Measurements from ENCODE around the gene MYO1D.

Gene MYO1D

DNA sequence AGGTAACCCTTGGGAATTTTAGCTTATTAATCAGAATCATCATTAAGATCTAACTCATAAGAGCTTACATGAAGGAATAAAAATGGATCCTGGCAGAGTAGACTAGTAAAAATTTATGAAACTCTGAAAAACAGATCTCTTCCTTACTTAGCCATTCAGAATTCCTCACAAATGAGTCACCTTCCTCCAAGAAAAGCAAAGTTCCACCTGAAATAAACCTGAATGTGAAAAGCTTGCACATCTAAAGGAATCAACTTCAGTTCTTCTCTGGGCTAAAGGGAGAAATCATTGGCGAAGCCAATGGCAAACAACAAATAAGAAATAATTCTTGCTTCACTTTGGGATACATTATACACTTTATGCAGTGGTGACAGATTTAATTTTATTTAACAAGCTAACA lies 22.7 kb downstream of the MYO1D start:
- no peak for DNase-seq

DNA sequence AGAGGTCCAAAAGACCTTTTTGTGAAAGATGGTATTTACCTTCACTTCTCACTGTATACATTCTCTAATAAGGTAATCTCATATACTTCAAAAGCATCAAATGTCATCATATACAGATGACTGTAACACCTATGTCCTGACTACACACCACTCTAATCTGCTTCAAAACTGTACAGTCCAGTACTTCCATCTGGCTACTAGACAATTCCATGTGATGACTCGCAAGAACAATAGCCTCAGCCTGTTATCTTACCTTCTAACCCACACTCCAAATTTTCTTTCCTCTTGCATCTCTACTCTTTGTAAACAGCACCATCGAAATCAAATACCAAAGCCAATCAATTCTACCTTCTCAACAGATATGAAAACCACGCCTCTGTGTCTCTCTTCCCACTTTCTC lies 24.1 kb downstream of the MYO1D start:
- no peak for DNase-seq

DNA sequence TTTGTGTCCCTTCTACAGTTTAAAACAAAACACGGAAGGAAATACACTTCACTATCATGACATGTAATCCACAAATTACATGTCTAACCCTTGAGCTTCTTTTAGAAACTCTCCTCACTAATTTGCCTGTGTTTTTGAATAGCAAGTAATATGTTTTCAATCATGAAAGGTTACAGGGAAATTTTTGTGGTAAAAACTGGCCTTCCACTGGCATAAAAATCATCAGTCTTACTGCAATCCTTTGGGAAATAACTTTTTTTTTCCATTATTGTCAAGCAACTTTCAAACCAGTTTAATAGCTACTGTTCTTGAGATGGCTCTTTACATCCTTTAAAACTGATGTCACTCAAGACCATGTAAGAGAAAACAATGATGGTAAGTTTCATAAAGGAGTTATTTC lies 27.0 kb downstream of the MYO1D start:
- DNase-seq: no peak

DNA sequence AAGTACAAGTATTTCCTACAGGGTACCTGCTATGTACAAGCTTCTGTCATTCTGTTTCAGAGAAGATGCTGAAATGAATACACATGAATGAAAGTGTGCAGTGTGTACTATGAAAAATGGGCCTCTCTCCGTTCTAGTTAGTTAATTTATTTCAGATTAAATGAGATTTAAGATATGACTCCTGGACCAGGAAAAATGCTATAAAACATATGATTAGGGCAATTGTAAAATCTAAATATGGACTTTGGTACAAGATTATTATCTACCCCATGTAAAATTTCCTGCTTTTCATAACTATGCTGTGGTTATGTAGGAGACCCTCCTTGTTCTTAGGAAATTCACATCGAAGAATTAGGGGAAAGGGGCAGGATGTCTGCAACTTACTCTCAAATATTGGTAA lies 28.9 kb downstream of the MYO1D start:
- DNase-seq: no peak

DNA sequence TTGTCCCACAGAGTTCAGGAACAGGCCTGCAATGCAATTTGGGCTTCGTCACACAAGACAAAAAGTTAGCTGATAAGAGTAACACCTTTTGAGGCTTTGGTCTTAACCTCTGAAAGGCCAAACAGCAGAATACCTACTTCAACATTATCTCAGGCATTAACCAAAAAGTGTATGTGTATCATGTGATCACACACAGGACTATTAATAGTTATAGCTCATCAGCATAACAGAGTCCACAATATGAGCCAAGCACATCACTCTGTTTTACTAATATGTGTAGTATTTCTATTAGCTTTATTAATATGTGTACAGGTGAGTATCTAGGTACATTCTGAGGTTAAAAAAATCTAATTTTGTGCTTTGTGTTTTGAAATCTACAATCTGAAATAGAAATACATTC lies 30.8 kb downstream of the MYO1D start:
- DNase-seq: no peak

DNA sequence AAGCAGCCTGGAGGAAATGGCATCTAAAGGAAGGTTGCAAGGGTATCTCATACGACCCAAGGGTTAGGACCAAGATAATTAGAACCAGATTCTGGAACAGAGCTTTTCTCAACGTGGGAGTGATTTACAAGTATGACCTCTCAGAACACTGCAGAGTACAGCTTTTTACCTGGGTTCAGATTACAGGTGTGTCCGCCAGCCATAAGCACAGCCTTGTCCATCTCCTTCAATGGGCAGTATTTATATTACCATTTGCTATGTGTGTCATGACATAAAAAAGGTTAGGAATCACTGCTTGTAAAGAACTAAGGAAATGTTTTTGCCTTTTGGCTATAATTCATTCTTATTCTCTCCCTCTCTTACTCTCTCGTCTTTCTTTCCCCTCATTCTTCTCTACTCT lies 36.7 kb downstream of the MYO1D start:
- no peak for DNase-seq

DNA sequence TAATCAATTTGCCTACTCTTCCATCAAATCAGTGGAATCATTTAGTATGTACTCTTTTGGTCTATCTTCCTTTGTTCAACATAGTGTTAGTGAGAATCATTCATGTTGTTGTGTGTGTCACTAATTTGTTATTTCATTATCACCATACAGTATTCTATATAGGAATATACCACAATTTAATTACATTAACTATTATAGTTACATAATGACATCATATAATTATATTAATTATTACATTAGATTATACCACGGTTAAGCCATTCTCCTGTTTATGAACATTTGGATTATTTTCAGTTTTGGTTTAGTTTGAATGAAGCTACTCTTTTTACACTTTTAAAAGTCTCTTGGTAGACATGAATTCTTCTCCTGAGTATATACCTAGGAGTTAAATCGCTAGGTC lies 40.4 kb downstream of the MYO1D start:
- no peak for DNase-seq

DNA sequence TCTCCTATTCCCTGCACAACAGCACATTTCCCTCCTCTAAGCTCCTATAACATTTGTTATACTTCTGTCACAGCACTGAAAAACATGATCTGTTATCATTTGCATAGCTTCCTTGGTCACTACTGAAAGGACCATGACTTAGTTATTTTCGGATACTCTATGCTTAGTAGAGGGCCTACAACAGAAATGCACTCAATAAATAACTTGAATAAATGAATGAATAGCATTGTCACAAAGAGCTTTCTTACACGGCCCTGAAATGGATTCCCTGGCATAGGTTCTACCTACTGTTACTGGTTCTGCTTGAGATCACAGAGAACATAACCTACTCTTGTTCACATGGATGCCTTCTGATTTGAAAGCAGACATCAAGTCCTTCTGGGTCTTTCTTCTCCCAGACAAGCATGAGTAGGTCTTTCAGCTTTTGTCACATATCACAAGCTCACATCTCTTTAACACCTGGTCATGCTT lies 41.6 kb downstream of the MYO1D start:
- no peak for DNase-seq

DNA sequence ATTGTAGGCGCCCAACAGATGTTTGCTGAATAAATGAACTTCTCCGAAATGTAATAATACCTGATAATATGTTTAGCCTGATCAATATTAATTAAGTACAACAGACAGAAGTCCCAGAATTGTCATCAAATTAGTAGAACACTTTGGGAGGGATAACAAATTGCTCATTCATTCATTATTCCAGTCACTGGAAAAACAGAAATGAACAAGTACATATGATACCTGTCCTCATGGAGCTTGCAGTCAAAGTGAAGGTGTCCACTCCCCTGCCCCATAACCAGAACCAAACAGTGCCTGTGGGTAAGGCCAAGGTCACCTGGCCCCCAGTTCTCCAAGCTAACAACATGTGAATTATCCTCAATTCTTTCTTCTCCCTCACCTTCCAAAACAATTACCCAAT lies 42.8 kb downstream of the MYO1D start:
- DNase-seq: no peak

DNA sequence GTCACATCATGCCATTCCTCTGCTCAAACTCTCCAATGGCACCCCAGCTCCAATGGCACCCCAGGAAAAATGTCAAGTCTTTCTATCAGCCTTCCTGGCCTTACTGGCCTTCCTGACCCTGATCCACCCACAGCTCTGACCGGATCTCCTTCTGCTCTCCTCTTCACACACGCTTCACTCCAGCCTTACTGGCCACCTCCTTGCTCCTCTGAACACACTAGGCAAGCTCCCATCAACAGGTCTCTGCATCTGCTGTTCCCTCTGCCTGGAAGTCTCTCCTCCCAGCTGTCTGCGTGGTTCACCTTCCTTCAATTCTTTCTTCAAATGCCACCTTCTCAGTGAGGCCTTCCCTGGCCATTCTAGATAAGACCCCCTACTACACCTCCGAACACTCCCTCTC lies 43.4 kb downstream of the MYO1D start:
- DNase-seq: no peak

DNA sequence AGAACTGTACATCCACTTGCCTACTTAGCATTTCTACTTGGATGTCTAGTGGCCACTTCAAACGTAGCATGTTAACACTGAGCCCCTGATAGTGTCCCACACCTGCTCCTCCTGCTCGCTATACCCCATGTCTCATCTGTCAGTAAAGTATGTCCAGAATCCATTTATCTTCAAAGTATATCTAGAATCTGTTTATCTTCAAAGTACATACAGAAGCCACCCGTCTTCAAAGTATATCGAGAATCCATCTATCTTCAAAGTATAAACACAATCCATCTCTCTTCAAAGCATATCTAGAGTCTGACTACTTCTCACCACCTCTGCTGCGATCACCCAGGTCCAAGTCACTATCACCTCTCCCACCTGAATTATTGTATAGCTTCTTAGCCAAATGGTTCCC lies 43.8 kb downstream of the MYO1D start:
- no peak for DNase-seq

DNA sequence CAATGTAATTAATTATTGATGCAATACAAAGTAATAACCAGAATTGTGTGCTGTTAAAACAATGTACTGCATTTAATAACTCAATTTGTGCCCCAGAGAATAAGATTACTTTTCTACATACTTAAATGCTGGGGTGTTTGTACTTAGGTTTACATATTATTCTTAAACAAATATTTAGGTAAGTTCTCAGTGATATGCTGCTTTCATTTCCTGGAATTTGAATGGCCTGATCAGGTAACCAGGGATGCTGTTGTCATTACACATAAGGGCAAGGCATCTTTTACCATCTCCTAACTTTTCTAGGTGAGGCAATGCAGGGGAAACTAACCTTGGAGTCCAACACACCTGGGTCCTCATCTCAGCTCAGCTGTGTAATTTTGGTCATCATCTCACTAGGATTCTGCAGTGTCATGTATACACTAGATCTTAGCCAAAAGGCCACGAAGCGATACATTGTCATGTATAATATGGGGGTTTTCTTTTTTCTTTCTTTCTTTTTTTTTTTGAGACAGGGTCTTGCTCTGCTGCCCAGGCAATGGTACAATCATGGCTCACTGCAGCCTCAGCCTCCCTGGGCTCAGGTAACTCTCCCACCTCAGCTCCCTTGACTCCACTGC lies 45.2 kb downstream of the MYO1D start:
- no peak for DNase-seq

DNA sequence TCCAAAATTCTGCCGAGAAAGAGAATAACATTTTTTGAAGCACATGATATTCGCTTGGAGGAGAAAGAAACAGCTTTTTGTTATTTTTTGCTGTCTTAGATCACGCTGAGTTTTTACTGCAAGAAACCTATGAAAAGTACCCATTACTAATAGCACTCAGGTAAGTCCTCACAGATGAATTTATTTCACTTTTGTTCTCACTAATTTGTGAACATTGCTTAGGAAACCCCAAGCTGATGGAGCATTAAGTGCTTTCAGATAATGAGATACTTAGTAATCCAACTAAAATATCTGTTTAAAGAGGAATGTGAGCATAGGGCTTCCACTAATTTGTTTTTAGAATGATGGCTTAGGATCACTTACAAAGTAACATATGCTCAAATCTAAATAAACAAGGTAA lies 45.7 kb downstream of the MYO1D start:
- DNase-seq: no peak

DNA sequence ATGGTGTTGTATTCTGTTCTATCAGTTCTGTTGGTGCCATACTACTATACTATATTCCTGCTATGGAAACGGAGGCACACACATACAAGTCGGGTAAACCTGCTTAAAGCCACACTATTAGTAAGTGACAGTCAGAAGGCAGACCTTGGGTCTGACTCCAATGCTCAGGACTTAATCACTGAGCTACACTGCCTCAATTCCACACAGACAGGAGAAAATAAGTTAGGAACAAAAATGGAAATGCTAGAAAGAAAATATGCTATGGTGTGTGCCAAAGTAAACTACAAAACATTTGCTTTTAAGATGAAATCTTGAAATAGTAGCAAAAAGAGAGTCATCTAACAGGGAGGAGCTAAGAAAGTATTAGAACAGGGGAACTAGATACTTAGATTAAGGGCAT lies 48.1 kb downstream of the MYO1D start:
- DNase-seq: no peak

DNA sequence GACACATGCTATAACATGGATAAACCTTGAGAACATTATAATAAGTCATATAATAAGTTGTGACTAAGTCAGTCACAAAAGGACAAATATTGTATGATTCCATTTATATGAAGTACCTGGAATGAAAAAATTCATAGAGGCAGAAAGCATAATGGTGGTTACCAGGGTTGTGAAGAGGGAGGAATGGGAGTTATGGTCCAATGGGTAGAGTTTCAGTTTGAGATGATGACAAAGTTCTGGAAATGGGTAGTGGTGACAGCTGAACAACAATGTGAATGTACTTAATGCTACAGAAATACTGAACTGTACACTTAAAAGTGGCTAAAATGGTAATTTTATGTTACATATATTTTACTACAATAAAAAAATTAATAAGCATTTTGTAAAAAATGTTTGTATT lies 49.7 kb downstream of the MYO1D start:
- no peak for DNase-seq

DNA sequence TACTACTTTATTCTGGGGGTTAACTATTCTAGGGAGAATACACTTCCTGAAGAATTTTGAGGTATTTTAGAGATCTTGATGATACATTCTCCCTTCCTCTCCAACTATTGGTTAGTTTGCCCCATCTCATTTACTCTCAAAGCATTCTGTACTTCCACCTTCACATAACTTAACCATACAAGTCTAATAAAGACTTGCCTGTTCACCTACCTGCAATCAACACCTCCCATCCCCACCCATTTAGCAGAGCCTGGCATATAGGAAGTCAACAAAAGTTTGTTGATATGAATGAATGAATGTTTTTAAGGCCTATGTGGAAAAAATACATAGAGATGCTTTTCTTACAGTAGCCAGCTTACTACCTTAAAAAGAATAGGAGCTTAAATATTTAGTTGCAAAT lies 50.8 kb downstream of the MYO1D start:
- no peak for DNase-seq

DNA sequence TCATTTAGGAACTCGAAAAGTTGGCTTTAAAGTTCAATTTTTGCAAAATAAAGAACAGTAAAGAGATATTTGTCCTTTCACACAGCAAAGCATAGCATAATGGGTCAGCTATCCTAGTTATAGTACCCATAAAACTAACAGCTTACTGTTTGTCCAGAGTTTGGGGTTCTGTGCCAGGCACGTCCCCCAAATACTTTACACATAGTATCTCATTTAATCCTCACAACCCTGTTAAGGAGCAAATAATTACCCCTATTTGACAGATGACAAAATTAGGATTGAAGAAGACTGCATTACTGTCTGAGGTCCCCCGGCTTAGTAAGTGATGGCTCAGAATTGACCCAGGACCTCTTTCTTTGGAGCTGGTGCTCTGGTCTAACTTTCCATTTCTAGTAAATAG lies 52.6 kb downstream of the MYO1D start:
- DNase-seq: no peak

DNA sequence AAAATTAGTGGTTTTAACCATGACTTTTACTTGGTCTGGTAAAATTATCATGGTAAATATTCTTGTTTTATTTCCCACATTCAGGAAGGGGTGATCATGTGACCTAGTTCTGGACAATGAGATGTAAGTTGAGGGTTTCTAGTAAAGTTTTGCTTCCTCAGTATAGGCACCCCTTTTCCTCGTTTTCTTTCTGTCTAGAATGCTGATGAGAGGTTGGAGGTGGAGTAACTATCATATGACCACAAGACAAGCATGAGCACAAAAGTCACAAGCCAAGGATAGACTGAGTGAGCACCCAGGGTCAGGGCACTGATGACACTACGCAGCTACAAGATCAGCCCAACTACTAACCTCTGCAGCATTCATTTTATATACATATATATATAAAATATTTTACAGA lies 53.9 kb downstream of the MYO1D start:
- no peak for DNase-seq

DNA sequence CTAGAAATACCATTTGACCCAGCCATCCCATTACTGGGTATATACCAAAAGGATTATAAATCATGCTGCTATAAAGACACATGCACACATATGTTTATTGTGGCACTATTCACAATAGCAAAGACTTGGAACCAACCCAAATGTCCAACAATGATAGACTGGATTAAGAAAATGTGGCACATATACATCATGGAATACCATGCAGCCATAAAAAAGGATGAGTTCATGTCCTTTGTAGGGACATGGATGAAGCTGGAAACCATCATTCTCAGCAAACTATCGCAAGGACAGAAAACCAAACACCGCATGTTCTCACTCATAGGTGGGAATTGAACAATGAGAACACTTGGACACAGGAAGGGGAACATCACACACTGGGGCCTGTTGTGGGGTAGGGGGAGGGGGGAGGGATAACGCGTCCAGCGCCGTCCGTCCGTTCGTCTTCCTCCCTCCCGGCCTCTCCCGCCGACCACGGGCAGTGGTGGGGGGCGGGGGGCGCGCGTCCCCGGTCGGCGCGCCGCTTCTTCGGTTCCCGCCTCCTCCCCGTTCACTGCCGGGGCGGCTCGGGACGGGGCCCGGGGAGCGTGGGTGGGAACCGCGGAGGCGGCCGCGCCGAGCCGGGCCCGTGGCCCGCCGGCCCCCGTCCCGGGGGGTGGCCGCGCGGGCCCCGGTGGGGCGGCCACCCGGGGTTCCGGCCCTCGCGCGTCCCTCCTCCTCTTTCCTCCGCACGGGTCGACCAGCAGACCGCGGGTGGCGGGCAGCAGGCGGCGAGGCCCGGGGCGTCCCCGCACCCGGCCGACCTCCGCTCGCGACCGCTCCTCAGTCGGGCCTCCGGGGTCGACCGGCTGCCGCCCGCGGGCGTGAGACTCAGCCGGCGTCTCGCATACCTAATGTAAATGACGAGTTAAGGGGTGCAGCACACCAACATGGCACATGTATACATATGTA lies 54.7 kb downstream of the MYO1D start:
- DNase-seq: peak in 1 of 2 donors; percentile 17

DNA sequence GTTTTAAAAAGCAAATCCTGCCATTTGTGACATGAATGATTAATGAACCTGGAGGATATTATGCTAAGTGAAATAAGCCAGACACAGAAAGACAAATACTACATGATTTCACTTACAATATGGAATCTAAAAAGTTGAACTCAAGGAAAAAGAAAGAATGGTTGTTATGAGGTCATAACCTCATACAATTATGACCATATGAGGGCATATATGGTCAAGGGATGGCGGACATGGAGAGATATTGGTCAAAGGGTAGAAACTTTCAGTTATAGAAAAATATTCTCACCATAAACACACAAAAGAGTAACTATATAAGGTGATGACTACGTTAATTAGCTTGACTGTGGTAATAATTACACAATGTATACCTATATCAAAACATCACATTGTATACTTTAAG lies 56.5 kb downstream of the MYO1D start:
- no peak for DNase-seq

DNA sequence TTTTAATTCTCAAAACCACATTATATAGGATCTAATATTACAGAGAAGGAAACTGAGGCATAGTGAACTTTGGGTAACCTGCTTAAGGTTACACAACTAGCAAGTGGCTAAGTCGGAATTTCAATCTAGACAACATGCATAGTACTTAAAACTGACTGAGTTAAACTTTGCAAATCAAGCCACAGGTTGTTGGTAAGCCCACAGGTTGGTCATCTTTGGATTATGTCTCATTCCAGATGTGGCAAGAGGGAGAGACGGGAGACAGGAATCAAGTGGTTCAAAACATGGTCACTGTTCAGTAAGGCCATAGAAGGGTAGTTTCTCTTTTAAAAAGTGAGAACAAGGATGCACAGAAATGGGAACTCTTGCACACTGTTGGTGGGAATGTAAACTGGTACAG lies 57.1 kb downstream of the MYO1D start:
- DNase-seq: no peak

DNA sequence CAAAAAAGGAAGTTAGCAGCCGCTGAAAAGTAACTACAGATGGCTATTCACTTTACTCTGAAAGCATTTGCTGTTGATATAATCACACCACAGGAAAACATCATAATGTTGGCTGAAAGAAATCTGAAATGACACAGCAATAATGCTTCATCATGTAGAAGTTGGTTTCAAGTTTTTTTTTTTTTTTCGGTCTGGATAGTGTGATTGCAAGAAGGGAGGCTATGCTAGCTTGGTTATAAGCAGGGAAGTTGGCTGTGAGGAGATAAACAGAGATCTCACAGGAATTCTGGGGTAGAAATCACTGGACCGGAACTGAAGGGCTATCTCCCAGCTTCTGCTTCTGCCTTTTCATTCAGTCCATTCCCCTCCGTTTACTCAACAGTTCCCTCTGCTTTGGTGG lies 57.9 kb downstream of the MYO1D start:
- no peak for DNase-seq

DNA sequence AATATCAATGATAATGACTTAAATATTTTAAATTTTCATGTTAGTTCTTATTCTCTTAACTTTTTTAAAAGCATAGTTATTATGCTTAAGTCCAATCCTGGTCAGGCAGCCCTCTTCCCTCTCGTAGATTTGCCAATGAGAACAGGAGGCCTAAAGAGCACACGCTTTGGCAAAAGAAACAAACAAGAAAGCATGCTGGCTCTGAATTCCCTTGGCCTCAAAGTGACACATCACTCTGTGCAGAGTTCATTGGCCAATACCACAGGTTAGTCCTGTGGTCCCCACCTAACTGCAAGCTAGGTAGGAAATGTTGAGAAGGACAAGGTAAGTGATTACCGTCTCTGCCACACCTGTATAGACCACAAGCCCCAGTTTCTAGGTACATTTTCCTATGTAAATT lies 61.5 kb downstream of the MYO1D start:
- DNase-seq: no peak

DNA sequence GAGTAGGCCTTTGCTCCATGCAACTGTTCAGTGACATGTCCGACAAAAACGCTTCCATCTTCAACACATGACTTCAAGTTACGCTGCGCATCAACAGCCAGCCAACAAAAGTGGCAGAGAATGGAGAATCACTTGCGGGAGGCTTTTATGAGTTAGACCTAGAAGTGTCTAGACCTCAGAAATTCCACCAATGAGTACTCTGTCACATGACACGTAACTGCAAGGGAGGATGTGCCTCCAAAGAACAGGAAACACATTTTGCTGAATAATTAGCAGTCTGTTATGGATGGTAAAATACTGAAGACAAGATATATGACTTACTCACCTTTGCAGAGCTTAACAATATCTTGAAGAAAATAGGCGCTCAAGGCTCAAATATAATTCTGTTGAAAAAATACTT lies 62.1 kb downstream of the MYO1D start:
- DNase-seq: no peak

DNA sequence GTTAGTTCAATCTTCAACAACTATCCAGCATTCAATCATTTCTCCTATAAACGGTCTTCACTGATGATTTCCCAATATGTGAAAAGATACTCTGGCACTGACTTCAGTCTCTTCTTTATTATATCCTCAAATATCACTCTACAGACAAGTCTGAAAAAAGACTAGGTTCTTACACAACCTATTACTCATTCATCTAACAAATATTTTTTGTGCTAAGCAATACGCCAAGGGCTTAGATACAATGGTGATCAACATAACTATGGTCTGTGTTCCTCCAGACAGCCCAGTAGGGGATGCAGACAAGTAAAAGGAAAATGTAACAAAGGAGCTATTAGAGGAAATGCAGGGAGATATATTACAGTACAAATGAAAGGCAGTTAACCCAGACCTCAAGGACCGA lies 63.9 kb downstream of the MYO1D start:
- no peak for DNase-seq

Measured in CD4-positive, alpha-beta T cell treated with Interferon alpha-2 for 1 hour (primary cell).